Colon (tissue), 2 donors: Measurements from ENCODE around the gene GDPD4.

Source experiments
- FAIRE-seq: peaks from 2 replicates; lab custom pipeline; 2012; peaks lifted over from hg19 to GRCh38; lab: Jason Lieb, UNC
- donor health status: control.
- donor health status: control.

The GDPD4 gene

GRCh38 chr11:77204754-77205466 is 96.6 kb downstream of the GDPD4 start:
- no peak for FAIRE-seq

DNA sequence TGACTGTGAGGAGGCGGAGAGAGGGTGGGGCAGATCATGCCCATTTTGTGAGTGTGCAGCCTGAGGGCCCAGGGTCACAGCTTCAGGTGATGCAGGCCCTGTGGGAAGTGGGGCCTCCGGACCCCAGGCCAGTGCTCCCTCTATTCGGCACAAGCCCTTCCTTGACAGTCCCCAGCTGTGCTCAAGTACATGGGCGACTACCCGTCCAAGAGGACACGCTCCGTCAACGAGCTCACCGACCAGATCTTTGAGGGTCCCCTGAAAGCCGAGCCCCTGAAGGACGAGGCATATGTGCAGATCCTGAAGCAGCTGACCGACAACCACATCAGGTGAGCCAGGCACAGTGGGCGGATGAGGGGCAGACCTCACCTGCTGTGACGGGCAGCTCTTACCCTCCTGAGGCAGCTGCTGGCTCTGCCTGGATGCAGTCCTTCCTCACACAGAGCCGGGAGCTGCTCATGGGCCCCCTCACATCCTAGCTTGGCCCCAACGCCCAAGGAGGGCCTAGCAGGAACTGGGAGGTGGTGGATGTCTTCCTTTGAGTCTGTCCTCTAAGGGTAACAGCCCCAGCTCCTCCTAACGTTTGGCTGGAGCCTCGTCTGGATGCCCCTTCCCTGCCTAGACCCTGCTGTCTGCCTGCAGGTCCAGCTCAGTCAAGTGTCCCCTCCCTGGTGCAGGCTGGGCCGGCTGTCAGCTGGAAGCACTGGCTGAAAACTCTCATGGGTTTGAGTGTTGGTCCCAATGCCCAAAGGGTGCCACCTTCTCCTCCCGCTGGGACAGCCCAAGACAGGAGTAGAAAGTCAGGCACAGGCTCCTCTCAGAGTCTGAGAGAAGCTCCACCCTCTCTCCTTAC is 97.4 kb downstream of the GDPD4 start:
- FAIRE-seq: no peak

- FAIRE-seq: no peak
Measured at GRCh38 chr11:77202941-77203900, 98.3 kb downstream of the GDPD4 start.

- FAIRE-seq: no peak
Measured at GRCh38 chr11:77201991-77202841, 99.3 kb downstream of the GDPD4 start.

DNA sequence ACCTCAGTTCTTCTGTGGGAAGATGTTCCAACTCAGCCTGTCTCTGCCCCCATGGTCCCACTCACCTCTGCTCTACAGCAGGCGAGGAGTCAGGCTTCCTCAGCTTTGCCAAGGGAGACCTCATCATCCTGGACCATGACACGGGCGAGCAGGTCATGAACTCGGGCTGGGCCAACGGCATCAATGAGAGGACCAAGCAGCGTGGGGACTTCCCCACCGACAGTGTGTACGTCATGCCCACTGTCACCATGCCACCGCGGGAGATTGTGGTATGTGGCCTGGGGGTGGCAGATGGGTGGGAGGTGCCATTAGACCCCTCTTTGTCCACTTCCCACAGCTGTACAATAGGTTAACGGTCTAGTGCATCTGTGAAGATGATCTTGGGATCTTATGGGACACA is 100.1 kb downstream of the GDPD4 start:
- FAIRE-seq: no peak

GRCh38 chr11:77200351-77201268 is 100.9 kb downstream of the GDPD4 start:
- no peak for FAIRE-seq

- FAIRE-seq: no peak
Measured at GRCh38 chr11:77199137-77199745, 102.2 kb downstream of the GDPD4 start.

GRCh38 chr11:77198440-77198849 is 103.0 kb downstream of the GDPD4 start:
- FAIRE-seq: no peak

GRCh38 chr11:77197626-77198320 is 103.7 kb downstream of the GDPD4 start:
- FAIRE-seq: no peak

DNA sequence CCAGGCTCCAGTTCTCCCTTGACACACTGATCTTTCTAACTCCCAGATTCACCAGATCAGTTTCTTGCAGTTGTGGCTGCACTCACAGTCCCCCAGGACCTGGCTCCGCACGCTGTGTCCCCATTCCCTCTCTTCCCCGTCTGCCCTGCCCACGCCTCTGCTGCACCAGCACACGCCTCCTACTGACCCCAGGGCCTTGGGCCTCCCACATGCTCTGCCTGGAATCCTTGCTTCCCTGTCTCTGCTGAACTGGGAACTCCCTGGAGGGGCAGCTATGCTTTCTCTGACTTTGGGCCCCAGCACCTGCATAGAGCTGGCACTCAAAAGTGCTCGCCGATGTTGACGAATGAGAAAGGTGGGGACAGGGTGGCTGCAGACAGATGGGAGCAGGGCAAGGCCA is 104.5 kb downstream of the GDPD4 start:
- FAIRE-seq: no peak

- FAIRE-seq: no peak
Measured at GRCh38 chr11:77195071-77195755, 106.3 kb downstream of the GDPD4 start.

DNA sequence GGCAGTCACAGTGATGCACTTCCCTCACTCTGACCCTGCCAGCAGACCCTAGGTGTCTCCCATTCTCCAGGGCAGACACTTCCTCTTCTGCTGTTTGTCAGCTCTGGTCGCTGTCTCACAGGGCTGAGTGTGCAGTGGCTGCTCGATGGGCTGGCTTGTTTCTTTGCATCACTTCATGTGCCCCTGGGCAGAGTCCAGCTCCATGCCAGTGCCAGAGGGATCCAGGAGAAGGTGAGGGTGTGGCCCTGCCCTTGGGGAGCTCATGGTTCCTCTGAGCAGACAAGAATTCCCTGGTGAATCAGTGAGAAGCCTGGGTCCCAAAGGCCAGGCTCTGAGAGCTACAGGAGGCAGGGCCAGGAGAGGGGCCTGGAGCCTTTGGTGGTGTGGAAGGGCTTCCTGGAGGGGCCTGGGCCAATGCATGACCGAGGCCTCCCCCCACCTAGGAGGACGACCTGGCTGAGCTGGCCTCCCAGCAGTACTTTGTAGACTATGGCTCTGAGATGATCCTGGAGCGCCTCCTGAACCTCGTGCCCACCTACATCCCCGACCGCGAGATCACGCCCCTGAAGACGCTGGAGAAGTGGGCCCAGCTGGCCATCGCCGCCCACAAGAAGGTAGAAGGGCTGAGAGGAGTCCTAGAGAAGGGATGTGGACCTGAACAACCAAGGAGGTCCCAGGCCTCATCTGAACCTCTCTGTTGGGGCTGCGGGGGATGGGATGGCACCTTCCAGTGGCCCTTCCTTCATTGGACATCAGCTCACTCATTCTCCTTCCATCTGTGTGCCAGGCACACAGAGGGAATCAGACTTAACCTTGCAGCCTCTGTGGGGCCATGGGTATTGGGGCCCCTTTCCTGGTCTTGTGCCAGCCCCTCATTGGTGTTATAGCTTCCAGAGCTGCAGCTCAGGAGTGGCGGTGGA is 107.3 kb downstream of the GDPD4 start:
- no peak for FAIRE-seq

GRCh38 chr11:77193167-77193566 is 108.3 kb downstream of the GDPD4 start:
- FAIRE-seq: no peak

DNA sequence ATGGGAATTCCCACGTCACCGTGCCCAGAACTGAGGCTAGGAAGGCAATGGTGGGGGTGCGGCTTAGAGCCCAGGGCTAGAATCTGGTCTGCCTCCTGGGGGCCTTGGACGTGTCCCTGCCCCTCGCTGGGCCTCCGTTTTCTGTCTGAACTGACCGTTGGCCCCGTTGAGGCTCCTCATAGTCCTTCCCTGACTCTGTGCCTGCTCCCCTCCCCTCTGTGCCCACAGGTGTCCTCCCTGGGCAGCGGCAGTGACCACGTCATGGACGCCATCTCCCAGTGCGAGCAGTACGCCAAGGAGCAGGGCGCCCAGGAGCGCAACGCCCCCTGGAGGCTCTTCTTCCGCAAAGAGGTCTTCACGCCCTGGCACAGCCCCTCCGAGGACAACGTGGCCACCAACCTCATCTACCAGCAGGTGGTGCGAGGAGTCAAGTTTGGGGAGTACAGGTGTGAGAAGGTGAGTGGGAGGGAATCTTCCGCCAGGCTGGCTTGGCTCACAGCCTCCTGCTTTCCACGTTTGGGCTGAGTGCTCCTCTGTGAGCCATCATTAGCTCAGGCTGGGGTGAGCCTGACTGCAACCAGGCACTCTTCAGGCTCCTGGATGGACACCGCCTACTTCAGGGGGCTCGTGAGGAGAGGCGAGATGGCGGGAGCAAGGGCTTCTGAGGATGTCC is 109.5 kb downstream of the GDPD4 start:
- FAIRE-seq: no peak

DNA sequence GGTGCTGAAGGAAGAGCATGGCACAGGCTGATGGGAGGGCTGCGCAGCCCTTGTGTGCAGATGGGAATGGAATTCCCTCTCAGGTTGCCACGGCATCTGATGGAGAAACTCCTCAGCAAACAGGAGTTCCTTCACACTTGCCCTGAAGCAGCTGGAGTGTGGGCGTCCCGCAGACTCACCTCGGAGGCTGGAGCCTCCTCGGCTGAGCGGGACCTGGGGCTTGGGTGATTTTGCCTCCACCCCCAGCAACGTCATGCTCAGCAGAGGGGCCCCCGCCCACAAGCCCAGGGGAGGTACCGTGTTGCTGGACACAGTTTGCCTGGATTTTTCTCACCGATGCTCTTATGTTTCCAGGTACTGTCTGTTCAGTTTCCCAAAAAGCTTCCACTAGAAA is 110.1 kb downstream of the GDPD4 start:
- FAIRE-seq: no peak

DNA sequence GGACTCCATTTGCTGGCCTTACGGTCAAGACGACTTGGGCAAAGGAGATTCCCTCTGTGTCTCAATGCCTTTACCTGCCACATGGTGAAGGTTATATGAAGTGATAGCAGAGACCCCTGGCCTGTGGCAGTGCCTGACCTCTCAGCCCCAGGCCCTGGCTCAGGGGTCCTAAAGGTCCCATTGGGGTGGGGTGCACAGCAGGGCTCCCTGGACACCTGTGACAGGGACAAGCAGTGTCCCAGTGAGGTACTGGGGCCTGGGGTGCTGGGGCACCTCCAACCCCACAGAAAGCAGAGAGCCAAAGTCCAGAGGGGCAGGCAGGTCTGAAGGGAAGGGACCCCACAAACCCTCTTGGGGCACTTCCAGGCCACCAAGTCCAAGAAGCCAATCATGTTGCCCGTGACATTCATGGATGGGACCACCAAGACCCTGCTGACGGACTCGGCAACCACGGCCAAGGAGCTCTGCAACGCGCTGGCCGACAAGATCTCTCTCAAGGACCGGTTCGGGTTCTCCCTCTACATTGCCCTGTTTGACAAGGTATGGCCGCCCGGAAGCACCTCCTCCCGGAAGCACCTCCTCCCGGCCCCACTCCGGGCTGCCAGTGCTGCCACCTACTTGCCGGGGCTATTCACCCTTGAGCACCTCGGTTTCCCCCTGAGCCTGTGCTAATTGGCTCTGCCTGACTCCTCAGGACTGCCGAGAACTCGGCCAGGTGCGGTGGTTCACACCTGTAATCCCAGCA is 111.0 kb downstream of the GDPD4 start:
- no peak for FAIRE-seq
